Neural progenitor cell (in vitro differentiated cells): ENCODE measurements around the gene FBXL19. TPM values are rescaled to one million over a fixed set of nuclear protein-coding genes. Genes with fewer than 3 reads are reported as not detected.

Experiments used
- DNase-seq: peaks from one replicate; pipeline ENCODE4 v3.0.0-alpha.2; 2016; ENCODE audit warnings: low spot score
- H2AFZ ChIP-seq: fragments of 200-600 bp; sonication (generic); replicated peaks from 2 replicates; pipeline ENCODE4 v1.6.1; 2016; ENCODE audit warnings: antibody characterized with exemption
- H3F3A ChIP-seq: fragments of 200-600 bp; sonication (generic); 2 replicates; pipeline ENCODE4 v1.6.1; 2016; ENCODE audit warnings: antibody characterized with exemption, low read depth
- H3K27ac ChIP-seq: fragments of 200-600 bp; sonication (generic); 2 replicates; pipeline ENCODE4 v1.5.1; 2016; ENCODE audit warnings: mild to moderate bottlenecking
- H3K27me3 ChIP-seq: fragments of 200-600 bp; sonication (generic); 2 replicates; pipeline ENCODE4 v1.6.1; 2016; ENCODE audit warnings: mild to moderate bottlenecking, moderate library complexity
- H3K36me3 ChIP-seq: fragments of 200-600 bp; sonication (generic); 2 replicates; pipeline ENCODE4 v1.5.1; 2016
- H3K4me1 ChIP-seq: fragments of 200-600 bp; sonication (generic); 2 replicates; pipeline ENCODE4 v1.6.1; 2016; ENCODE audit warnings: mixed run types
- H3K4me2 ChIP-seq: fragments of 200-600 bp; sonication (generic); 2 replicates; pipeline ENCODE4 v1.6.1; 2016
- H3K4me3 ChIP-seq: fragments of 200-600 bp; sonication (generic); 2 replicates; pipeline ENCODE4 v1.5.1; 2016
- H3K79me2 ChIP-seq: fragments of 200-600 bp; sonication (generic); 2 replicates; pipeline ENCODE4 v1.6.1; 2016; ENCODE audit warnings: low read depth
- H3K9ac ChIP-seq: fragments of 200-600 bp; sonication (generic); 2 replicates; pipeline ENCODE4 v1.6.1; 2016
- H3K9me3 ChIP-seq: fragments of 200-600 bp; sonication (generic); 2 replicates; pipeline ENCODE4 v1.5.1; 2016; ENCODE audit warnings: low read depth
- H4K20me1 ChIP-seq: fragments of 200-600 bp; sonication (generic); 2 replicates; pipeline ENCODE4 v1.6.1; 2016; ENCODE audit warnings: low read depth
- H3K27ac Mint-ChIP-seq: 3 replicates; pipeline ENCODE4 v1.8.0; 2021; ENCODE audit warnings: mixed read lengths
- H3K27me3 Mint-ChIP-seq: 2 replicates; pipeline ENCODE4 v1.8.0; 2022; ENCODE audit warnings: low read depth, mild to moderate bottlenecking, inconsistent platforms, moderate library complexity, mixed read lengths; ENCODE audit not compliant: insufficient read depth
- H3K36me3 Mint-ChIP-seq: 3 replicates; pipeline ENCODE4 v1.8.0; 2021; ENCODE audit warnings: mixed read lengths
- H3K4me1 Mint-ChIP-seq: 3 replicates; pipeline ENCODE4 v1.8.0; 2021; ENCODE audit warnings: mixed read lengths
- H3K4me3 Mint-ChIP-seq: 3 replicates; pipeline ENCODE4 v1.8.0; 2021; ENCODE audit warnings: mild to moderate bottlenecking, moderate library complexity, mixed read lengths
- H3K9me3 Mint-ChIP-seq: 3 replicates; pipeline ENCODE4 v1.8.0; 2020; ENCODE audit warnings: mixed read lengths
- EZH2 ChIP-seq: fragments of 200-600 bp; sonication (generic); IDR thresholded peaks from 2 replicates; pipeline ENCODE4 v1.6.1; 2017; ENCODE audit warnings: antibody characterized with exemption, mild to moderate bottlenecking, moderate library complexity
- EZH2phosphoT487 ChIP-seq: fragments of 200-600 bp; sonication (generic); IDR thresholded peaks from 2 replicates; pipeline ENCODE4 v1.6.1; 2017; ENCODE audit warnings: antibody characterized with exemption
- total RNA-seq: library from RNA; depleted of rRNA; stranded (reverse); fragments of >200 nt; gene quantifications from 2 replicates; pipeline ENCODE4 v1.2.3, GENCODE V29; 2015; ENCODE audit warnings: low replicate concordance
- TF ChIP-seq, protein P1 (sequence below): fragments of 200-600 bp; sonication (generic); IDR thresholded peaks from 2 replicates; pipeline ENCODE4 v1.5.1; 2017; ENCODE audit warnings: antibody characterized with exemption, mild to moderate bottlenecking

The FBXL19 gene
- total RNA-seq, 1 donor from 2014 or later: 9.2 TPM

DNA sequence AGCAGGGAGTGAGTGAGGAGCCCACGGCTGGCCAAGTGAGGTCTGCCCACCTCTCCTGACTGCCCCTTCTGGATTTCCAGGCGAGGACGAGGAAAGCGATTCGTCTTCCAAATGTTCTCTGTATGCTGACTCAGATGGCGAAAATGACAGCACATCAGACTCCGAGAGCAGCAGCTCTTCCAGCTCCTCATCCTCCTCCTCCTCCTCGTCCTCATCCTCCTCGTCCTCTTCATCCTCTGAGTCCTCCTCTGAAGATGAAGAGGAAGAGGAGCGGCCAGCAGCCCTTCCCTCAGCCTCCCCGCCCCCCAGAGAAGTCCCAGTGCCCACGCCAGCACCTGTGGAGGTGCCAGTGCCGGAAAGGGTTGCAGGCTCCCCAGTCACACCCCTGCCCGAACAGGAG is 47.9 kb downstream of the FBXL19 start:
- Mint-ChIP-seq H3K36me3 (peaks cover 43% of the 10 kb centered on the region), H3K4me1 (no peaks in the 10 kb centered on the region), H3K27ac (no peak overlapping the region), H3K27me3 (peaks cover 9% of the 10 kb centered on the region), H3K4me3 (no peak overlapping the region), H3K9me3 (no peaks in the 10 kb centered on the region)
- H3K79me2 ChIP-seq: no peaks in the 10 kb centered on the region
- H4K20me1 ChIP-seq: no peaks in the 10 kb centered on the region
- no peak overlapping the region for H3K27ac ChIP-seq
- no peaks in the 10 kb centered on the region for H3K4me1 ChIP-seq
- no peak overlapping the region for H2AFZ ChIP-seq
- H3K36me3 ChIP-seq: no peaks in the 10 kb centered on the region
- no peak overlapping the region for H3K9ac ChIP-seq
- H3K27me3 ChIP-seq: no peaks in the 10 kb centered on the region
- TF ChIP-seq EZH2 (no peak), EZH2phosphoT487 (no peak)
- no peaks in the 10 kb centered on the region for H3K9me3 ChIP-seq
- H3F3A ChIP-seq: no peaks in the 10 kb centered on the region
- H3K4me3 ChIP-seq: no peak overlapping the region
- H3K4me2 ChIP-seq: no peak overlapping the region
- no peak for DNase-seq

DNA sequence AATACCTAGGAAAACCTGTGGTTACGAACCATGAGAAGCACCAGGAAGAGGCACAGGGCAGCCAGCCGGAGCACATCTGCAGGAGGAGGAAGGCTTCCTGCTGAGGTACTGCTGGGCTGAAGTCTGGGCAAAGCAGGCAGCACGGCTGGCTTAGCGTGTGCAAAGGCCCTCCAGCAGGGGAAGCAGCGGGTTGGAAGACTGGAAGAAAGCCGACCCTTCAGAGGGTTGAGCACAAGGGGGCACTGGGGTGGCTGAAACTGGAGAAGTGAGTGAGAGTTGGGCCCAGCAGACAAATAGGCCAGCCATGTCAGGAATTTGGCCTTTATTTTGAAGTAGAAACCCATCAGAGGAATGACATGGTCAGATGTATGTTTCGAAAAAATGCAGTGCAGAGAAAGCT is 49.5 kb downstream of the FBXL19 start:
- no peak overlapping the region for H3K9ac ChIP-seq
- Mint-ChIP-seq H3K27me3 (peaks cover 7% of the 10 kb centered on the region), H3K36me3 (peaks cover 39% of the 10 kb centered on the region), H3K4me1 (no peaks in the 10 kb centered on the region), H3K27ac (no peak overlapping the region), H3K4me3 (no peak overlapping the region), H3K9me3 (no peaks in the 10 kb centered on the region)
- no peaks in the 10 kb centered on the region for H3K27me3 ChIP-seq
- peaks cover 5% of the 10 kb centered on the region for H4K20me1 ChIP-seq
- H3K36me3 ChIP-seq: no peaks in the 10 kb centered on the region
- TF ChIP-seq EZH2phosphoT487: no peak
- TF ChIP-seq, protein P1, sequence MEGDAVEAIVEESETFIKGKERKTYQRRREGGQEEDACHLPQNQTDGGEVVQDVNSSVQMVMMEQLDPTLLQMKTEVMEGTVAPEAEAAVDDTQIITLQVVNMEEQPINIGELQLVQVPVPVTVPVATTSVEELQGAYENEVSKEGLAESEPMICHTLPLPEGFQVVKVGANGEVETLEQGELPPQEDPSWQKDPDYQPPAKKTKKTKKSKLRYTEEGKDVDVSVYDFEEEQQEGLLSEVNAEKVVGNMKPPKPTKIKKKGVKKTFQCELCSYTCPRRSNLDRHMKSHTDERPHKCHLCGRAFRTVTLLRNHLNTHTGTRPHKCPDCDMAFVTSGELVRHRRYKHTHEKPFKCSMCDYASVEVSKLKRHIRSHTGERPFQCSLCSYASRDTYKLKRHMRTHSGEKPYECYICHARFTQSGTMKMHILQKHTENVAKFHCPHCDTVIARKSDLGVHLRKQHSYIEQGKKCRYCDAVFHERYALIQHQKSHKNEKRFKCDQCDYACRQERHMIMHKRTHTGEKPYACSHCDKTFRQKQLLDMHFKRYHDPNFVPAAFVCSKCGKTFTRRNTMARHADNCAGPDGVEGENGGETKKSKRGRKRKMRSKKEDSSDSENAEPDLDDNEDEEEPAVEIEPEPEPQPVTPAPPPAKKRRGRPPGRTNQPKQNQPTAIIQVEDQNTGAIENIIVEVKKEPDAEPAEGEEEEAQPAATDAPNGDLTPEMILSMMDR: peak; percentile 15
- no peak overlapping the region for H3K4me3 ChIP-seq
- H2AFZ ChIP-seq: no peak overlapping the region
- no peaks in the 10 kb centered on the region for H3K9me3 ChIP-seq
- no peaks in the 10 kb centered on the region for H3K79me2 ChIP-seq
- H3F3A ChIP-seq: no peaks in the 10 kb centered on the region
- H3K4me2 ChIP-seq: no peak overlapping the region
- DNase-seq: peak; percentile 40
- no peaks in the 10 kb centered on the region for H3K4me1 ChIP-seq
- H3K27ac ChIP-seq: no peak overlapping the region

DNA sequence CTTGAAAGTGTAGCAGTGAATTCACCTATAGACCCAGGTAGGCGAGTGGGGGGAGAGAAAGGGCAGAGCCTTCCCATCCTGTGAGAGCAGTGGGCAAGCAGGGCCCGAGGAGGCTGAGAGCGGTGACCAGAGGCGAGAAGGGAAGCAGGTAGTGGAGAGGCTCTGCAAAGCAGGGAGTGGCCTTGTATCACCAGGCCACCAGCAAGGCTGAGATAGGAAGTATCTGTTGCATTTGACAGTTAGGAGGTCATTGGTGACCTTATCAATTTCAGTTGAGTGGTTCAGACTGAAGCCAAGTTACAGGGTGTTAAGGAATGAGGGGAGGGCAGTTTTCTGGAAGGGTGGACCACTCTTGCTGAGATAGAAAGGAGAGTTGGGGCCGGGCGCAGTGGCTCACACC is 51.0 kb downstream of the FBXL19 start:
- Histone ChIP-seq H2AFZ (no peak overlapping the region), H3K4me3 (no peak overlapping the region), H3K4me2 (no peak overlapping the region), H3K9me3 (no peaks in the 10 kb centered on the region), H3K27ac (no peak overlapping the region), H3K79me2 (no peaks in the 10 kb centered on the region), H3K27me3 (no peaks in the 10 kb centered on the region), H3K36me3 (no peaks in the 10 kb centered on the region), H3K9ac (no peak overlapping the region), H3F3A (no peaks in the 10 kb centered on the region), H4K20me1 (peaks cover 10% of the 10 kb centered on the region), H3K4me1 (no peaks in the 10 kb centered on the region)
- peaks cover 7% of the 10 kb centered on the region for H3K27me3 Mint-ChIP-seq
- TF ChIP-seq, protein P1: no peak
- no peak for TF ChIP-seq EZH2phosphoT487
- no peak for TF ChIP-seq EZH2
- H3K27ac Mint-ChIP-seq: no peak overlapping the region
- H3K4me1 Mint-ChIP-seq: no peaks in the 10 kb centered on the region
- H3K9me3 Mint-ChIP-seq: no peaks in the 10 kb centered on the region
- no peak overlapping the region for H3K4me3 Mint-ChIP-seq
- peaks cover 42% of the 10 kb centered on the region for H3K36me3 Mint-ChIP-seq
- DNase-seq: no peak

DNA sequence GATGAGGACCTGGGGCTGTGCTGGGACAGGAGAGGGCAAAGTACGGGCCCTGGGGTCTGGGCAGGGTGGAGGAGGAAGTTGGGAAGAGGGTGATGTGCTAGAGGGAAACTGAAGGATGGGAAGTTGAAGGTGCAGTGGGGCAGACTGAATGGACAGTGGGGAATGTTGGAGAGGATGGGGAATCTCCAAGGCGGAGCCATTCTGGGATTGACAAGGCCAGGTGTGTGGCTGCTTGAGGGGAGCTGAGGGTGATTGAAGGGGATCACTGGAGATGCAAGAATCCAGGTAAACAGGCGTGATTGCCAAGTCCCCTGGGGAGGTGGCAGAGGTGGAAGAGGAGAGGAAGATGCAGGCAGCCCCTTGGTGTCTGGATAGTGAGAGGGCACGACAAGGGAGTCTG is 53.1 kb downstream of the FBXL19 start:
- TF ChIP-seq EZH2: no peak
- TF ChIP-seq, protein P1: no peak
- no peak for TF ChIP-seq EZH2phosphoT487
- Mint-ChIP-seq H3K27ac (no peak overlapping the region), H3K9me3 (no peaks in the 10 kb centered on the region), H3K4me3 (no peak overlapping the region), H3K4me1 (no peaks in the 10 kb centered on the region), H3K27me3 (peaks cover 7% of the 10 kb centered on the region), H3K36me3 (peaks cover 39% of the 10 kb centered on the region)
- Histone ChIP-seq H3K36me3 (no peaks in the 10 kb centered on the region), H4K20me1 (peaks cover 10% of the 10 kb centered on the region), H3K79me2 (no peaks in the 10 kb centered on the region), H3K4me3 (no peak overlapping the region), H3F3A (no peaks in the 10 kb centered on the region), H3K9ac (no peak overlapping the region), H2AFZ (no peak overlapping the region), H3K4me1 (no peaks in the 10 kb centered on the region), H3K27ac (no peak overlapping the region), H3K27me3 (no peaks in the 10 kb centered on the region), H3K4me2 (no peak overlapping the region), H3K9me3 (no peaks in the 10 kb centered on the region)
- DNase-seq: no peak
